Epithelial cell of proximal tubule (primary cell): Measurements from ENCODE around the gene SORCS3. TPM values are rescaled to one million over a fixed set of nuclear protein-coding genes. Genes with fewer than 3 reads are reported as not detected.

ENCODE experiments used
- DNase-seq: peaks from one replicate; pipeline ENCODE4 v3.0.0-alpha.2; 2011; ENCODE audit warnings: low read depth
- H3K4me3 ChIP-seq: 2 replicates; pipeline ENCODE4 v1.5.1; 2011; ENCODE audit warnings: low read depth, mild to moderate bottlenecking, low read length
- total RNA-seq: library from RNA; depleted of rRNA; stranded (reverse); fragments of >200 nt; gene quantifications from 2 replicates; pipeline ENCODE4 v1.2.3, GENCODE V29; 2015
- TF ChIP-seq, protein P1 (sequence below): conservative IDR thresholded peaks from 2 replicates; pipeline ENCODE4 v1.5.1; 2012; ENCODE audit warnings: low read depth, mild to moderate bottlenecking, low read length

SORCS3 gene
- total RNA-seq, 1 donor from 2014 or later = 0.06 TPM

DNA sequence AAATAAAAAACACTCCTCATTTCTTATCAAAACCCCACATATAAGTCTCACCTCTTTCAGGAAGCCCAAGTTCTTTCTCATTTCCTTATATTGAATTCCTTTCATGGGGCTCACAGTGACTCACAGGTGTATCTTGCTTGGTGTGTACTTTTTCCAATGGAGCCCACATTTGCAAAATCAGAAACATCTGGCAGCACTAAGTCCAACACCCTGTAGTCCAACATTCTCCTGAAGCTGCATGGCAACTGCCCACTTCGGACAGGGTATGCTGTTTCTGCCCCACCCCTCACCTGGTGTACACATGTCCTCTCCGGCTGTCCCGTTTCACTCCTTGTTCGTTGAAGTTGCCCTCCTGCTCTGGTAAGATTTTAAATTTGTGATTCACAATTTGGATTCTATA lies 544.1 kb downstream of the SORCS3 start:
- no peak overlapping the region for H3K4me3 ChIP-seq
- DNase-seq = no peak
- TF ChIP-seq, protein P1, sequence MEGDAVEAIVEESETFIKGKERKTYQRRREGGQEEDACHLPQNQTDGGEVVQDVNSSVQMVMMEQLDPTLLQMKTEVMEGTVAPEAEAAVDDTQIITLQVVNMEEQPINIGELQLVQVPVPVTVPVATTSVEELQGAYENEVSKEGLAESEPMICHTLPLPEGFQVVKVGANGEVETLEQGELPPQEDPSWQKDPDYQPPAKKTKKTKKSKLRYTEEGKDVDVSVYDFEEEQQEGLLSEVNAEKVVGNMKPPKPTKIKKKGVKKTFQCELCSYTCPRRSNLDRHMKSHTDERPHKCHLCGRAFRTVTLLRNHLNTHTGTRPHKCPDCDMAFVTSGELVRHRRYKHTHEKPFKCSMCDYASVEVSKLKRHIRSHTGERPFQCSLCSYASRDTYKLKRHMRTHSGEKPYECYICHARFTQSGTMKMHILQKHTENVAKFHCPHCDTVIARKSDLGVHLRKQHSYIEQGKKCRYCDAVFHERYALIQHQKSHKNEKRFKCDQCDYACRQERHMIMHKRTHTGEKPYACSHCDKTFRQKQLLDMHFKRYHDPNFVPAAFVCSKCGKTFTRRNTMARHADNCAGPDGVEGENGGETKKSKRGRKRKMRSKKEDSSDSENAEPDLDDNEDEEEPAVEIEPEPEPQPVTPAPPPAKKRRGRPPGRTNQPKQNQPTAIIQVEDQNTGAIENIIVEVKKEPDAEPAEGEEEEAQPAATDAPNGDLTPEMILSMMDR = no peak

DNA sequence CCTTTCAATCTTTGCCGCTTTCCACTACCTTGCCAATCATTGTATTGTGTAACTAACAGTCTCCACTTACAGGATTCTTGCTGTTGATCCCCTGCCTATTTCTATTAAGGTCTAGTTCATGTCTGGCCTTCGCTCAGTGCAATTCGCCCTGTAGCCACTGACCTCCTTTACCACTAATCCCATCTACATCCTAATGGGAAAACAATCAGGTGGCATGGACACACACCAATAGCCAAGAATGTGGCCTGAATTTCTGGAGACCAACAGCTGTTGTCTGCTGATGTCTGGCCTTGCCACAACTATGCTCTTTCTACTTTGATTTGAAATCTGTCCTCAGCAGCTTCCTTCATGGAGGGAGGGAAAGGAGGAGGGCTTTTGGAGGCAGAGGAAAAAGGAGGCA lies 546.2 kb downstream of the SORCS3 start:
- DNase-seq = peak; percentile 85
- H3K4me3 ChIP-seq = no peak overlapping the region
- TF ChIP-seq, protein P1 = peak; percentile 23

DNA sequence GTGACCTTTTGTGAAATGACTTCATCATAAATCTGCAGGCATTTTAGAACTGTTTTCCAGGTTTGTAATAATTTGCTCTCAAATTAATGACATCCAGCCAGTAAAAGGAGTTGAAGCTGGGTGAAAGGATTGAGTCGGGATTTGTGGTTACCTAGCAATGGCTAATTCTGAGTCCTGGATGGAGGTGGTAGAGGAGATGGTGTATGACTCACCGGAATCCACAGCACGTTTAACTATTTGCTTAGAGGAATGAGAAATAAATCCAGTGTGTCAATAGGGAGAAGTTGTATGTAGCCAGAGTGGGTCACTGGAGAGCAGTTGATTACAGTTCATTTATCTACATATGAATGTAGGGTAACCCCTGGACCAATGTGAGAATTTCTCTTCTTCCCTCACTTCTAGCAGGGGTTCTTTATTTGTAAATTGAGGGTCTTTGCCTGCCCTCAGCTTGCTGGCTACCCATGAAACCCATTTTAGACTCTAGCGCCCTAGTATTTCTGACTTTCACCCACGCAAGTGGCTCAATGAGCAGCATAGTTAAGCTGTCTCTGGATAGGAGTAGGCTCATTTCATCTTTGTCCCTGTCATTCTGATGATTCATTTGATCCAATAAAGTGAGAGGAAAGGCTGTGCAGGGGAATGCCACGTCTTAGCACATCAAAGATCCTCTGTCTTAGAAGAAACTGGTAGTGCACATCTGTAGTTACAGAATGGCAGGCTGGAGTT lies 547.8 kb downstream of the SORCS3 start:
- TF ChIP-seq, protein P1 = peak; percentile 13
- DNase-seq = peak; percentile 88
- H3K4me3 ChIP-seq = no peak overlapping the region

DNA sequence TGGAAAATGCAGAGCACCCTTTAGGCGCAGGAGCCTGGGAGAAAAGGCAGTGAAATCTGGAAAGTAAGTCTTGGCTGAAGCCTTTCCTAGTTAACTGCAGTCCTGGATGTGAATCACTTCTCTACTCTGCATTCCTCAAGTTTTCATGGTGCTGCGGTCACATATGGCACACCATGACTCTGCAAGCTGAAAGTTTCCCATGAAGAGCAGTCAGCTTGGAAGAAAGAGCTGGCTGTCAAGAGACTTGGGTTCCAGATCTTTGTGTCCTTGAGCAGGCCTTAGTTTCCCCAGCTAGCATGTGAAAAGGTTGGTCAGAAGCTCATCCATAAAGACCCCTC lies 548.3 kb downstream of the SORCS3 start:
- no peak overlapping the region for H3K4me3 ChIP-seq
- TF ChIP-seq, protein P1 = no peak
- no peak for DNase-seq

DNA sequence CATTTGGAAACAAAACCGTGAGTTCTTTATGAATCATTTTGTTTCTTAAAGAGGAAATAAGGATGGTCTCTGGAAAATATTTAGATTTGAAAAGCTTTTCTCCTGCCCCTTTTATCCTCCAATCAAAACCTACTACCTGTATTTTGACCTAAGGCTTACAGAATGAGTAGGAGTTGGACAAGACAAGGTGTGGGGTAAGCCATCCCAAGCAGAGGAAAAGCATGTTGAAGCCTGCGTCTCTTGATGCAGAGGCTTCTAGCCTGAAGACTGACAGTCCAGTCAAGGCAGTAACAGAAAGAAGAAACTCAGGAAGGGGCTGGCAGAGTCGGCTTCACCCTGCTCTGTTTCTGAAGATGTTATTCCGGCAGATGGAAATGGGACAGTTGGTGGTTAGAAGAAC lies 551.1 kb downstream of the SORCS3 start:
- H3K4me3 ChIP-seq = no peak overlapping the region
- no peak for DNase-seq
- TF ChIP-seq, protein P1 = no peak

DNA sequence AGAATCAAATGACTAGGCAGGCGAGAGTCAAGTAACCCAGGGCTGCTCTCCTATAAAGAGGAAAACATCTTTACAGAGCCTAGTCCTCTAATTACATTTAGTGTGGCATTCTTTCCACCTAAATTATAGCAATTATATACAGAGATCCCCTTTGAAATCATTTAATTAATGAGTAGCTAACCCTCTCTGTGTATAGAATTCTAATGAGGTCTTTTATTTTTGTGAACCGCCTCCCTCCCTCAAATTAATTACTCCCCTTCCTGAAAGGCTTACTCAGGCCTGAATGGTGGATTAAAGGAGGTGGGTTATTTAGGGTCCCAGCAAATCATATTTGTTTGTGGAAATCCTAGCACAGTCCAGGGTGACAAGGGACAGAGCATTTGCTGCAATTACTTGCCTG lies 551.8 kb downstream of the SORCS3 start:
- TF ChIP-seq, protein P1 = no peak
- no peak overlapping the region for H3K4me3 ChIP-seq
- no peak for DNase-seq

DNA sequence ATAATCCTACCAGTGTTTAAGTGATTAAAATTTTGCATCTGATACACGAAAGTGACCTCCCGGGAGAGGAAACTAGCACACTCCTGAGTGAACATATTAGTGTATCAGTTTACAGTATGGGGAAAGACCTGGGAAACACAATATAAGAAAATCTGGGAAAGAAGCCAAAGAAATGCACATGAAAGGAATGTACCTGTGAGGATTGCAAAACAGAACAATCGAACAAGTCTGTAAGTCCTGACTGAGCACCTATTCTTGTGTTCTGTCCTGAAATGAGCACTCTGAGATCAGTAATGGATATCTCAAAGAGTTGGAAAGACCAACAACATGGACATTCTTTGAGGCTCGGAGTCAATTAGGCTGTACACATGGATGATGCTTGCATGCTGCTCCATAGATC lies 554.7 kb downstream of the SORCS3 start:
- H3K4me3 ChIP-seq = no peak overlapping the region
- TF ChIP-seq, protein P1 = no peak
- no peak for DNase-seq
